ENCODE results near the gene LCNL1.

Gene LCNL1

DNA sequence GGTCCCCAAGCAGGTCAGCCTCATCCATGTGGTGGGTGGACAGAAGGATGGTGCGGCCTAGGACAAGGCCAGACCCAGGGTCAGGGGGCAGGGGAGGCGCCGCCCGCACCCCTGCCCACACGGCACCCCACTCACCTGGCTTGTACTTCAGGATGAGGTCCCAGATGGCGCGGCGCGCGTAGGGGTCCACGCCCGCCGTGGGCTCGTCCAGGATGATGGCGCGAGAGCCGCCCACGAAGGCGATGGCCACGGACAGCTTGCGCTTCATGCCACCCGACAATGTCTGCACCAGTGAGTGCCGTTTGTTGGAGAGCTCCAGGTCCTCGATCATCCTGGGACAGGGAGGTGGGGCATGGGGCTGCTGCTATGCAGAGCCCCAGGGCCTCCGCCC is 32.7 kb downstream of the LCNL1 start:
- peaks cover 5% of the 10 kb centered on the region; the same call in 1 of the 2 replicates for H3K27me3 ChIP-seq (ENCODE audit: insufficient read depth, low read depth)
- no peak overlapping the region for H3K4me2 ChIP-seq
- no peaks in the 10 kb centered on the region for H3K79me2 ChIP-seq (ENCODE audit: insufficient read depth, low read depth)
- no peak overlapping the region for H2AFZ ChIP-seq (ENCODE audit: low read depth)
- no peaks in the 10 kb centered on the region for H3K36me3 ChIP-seq (ENCODE audit: insufficient read depth)
- no peak overlapping the region for H3K27ac ChIP-seq
- H3K4me1 ChIP-seq (ENCODE audit: low read depth, poor library complexity, severe bottlenecking), result no peaks in the 10 kb centered on the region
- TF ChIP-seq, protein P1, sequence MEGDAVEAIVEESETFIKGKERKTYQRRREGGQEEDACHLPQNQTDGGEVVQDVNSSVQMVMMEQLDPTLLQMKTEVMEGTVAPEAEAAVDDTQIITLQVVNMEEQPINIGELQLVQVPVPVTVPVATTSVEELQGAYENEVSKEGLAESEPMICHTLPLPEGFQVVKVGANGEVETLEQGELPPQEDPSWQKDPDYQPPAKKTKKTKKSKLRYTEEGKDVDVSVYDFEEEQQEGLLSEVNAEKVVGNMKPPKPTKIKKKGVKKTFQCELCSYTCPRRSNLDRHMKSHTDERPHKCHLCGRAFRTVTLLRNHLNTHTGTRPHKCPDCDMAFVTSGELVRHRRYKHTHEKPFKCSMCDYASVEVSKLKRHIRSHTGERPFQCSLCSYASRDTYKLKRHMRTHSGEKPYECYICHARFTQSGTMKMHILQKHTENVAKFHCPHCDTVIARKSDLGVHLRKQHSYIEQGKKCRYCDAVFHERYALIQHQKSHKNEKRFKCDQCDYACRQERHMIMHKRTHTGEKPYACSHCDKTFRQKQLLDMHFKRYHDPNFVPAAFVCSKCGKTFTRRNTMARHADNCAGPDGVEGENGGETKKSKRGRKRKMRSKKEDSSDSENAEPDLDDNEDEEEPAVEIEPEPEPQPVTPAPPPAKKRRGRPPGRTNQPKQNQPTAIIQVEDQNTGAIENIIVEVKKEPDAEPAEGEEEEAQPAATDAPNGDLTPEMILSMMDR (conservative IDR thresholded peaks at IDR 0.05; ENCODE audit: low read depth, low read length), result no peak
- no peaks in the 10 kb centered on the region for H4K20me1 ChIP-seq (ENCODE audit: insufficient read depth)
- H3K9ac ChIP-seq, result no peak overlapping the region
- no peak overlapping the region for H3K4me3 ChIP-seq (IDR thresholded peaks at IDR 0.05; ENCODE audit: insufficient read depth, low read depth, low read length)

DNA sequence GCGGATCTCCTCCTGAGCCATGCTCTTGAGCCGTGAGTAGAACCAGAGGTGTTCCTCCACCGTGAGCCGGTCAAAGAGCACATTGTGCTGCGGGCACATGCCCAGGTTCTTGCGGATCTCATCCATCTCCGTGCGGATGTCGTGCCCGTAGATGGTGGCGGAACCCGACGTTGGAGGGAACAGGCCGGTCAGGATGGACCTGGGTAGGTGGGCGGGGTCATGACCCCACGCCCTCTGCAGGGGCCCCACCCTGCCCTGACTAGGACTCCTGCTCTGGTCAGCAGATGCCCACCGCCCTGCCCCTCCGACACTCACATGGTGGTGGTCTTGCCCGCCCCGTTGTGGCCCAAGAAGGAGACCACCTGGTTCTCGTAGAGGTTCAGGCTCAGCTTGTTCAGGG is 33.2 kb downstream of the LCNL1 start:
- TF ChIP-seq, protein P1 (conservative IDR thresholded peaks at IDR 0.05; ENCODE audit: low read depth, low read length), result no peak
- Histone ChIP-seq H3K4me2 (no peak overlapping the region), H3K27me3 (ENCODE audit: insufficient read depth, low read depth) (peaks cover 5% of the 10 kb centered on the region; the same call in 1 of the 2 replicates), H3K9ac (no peak overlapping the region), H3K36me3 (ENCODE audit: insufficient read depth) (no peaks in the 10 kb centered on the region), H3K79me2 (ENCODE audit: insufficient read depth, low read depth) (no peaks in the 10 kb centered on the region), H3K4me3 (IDR thresholded peaks at IDR 0.05; ENCODE audit: insufficient read depth, low read depth, low read length) (no peak overlapping the region), H3K27ac (no peak overlapping the region), H2AFZ (ENCODE audit: low read depth) (no peak overlapping the region), H4K20me1 (ENCODE audit: insufficient read depth) (no peaks in the 10 kb centered on the region), H3K4me1 (ENCODE audit: low read depth, poor library complexity, severe bottlenecking) (no peaks in the 10 kb centered on the region)

DNA sequence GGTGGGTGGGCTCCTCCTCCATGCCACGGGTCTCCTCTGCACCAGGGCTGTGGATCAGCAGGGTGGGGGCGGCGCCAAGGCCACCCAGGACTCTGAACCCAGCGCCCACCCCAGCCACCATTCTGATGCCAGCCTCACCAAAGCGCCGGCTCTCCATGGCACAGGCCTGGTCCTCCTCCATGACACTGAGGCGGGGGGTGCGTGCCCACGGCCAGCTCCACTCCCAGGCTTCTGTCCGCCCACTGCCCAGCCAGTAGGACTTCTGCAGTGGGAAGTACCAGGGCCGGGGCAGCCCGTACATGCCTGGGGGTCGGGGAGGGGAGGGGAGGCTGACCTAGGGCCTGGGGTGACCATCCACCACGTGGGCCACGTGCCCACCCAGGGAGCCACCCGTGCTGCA is 33.6 kb downstream of the LCNL1 start:
- H2AFZ ChIP-seq (ENCODE audit: low read depth), result no peak overlapping the region
- H3K4me1 ChIP-seq (ENCODE audit: low read depth, poor library complexity, severe bottlenecking), result no peaks in the 10 kb centered on the region
- no peak overlapping the region for H3K4me3 ChIP-seq (IDR thresholded peaks at IDR 0.05; ENCODE audit: insufficient read depth, low read depth, low read length)
- H3K79me2 ChIP-seq (ENCODE audit: insufficient read depth, low read depth), result no peaks in the 10 kb centered on the region
- H3K4me2 ChIP-seq, result no peak overlapping the region
- no peak overlapping the region for H3K27ac ChIP-seq
- H3K9ac ChIP-seq, result no peak overlapping the region
- no peaks in the 10 kb centered on the region for H3K36me3 ChIP-seq (ENCODE audit: insufficient read depth)
- no peaks in the 10 kb centered on the region for H4K20me1 ChIP-seq (ENCODE audit: insufficient read depth)
- TF ChIP-seq, protein P1 (conservative IDR thresholded peaks at IDR 0.05; ENCODE audit: low read depth, low read length), result no peak
- peaks cover 5% of the 10 kb centered on the region; the same call in 1 of the 2 replicates for H3K27me3 ChIP-seq (ENCODE audit: insufficient read depth, low read depth)

DNA sequence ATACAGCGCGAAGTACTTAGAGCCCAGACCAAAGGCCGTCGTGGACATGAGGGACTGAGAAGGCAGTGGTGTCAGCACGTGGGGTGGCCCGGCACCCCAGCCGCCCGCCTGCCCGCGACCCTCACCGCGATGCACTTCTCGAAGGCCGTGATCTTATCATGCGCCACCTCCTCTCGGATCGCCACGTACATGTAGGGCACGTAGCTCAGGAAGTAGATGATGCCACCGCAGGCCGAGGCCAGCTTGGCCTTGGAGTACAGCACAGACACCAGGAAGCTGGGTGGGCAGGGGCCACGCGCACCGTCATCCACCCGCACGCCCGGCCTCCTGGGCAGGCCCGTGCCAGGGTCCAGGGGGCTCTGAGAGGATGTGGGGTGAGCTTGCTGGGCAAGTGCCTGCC is 34.3 kb downstream of the LCNL1 start:
- Histone ChIP-seq H3K4me1 (ENCODE audit: low read depth, poor library complexity, severe bottlenecking) (no peaks in the 10 kb centered on the region), H2AFZ (ENCODE audit: low read depth) (no peak overlapping the region), H3K4me3 (IDR thresholded peaks at IDR 0.05; ENCODE audit: insufficient read depth, low read depth, low read length) (no peak overlapping the region), H3K4me2 (no peak overlapping the region), H4K20me1 (ENCODE audit: insufficient read depth) (no peaks in the 10 kb centered on the region), H3K27ac (no peak overlapping the region), H3K36me3 (ENCODE audit: insufficient read depth) (no peaks in the 10 kb centered on the region), H3K79me2 (ENCODE audit: insufficient read depth, low read depth) (no peaks in the 10 kb centered on the region), H3K9ac (no peak overlapping the region), H3K27me3 (ENCODE audit: insufficient read depth, low read depth) (peaks cover 5% of the 10 kb centered on the region; the same call in 1 of the 2 replicates)
- TF ChIP-seq, protein P1 (conservative IDR thresholded peaks at IDR 0.05; ENCODE audit: low read depth, low read length), result no peak
